Measurements from ENCODE around the gene TAP1.

DNA sequence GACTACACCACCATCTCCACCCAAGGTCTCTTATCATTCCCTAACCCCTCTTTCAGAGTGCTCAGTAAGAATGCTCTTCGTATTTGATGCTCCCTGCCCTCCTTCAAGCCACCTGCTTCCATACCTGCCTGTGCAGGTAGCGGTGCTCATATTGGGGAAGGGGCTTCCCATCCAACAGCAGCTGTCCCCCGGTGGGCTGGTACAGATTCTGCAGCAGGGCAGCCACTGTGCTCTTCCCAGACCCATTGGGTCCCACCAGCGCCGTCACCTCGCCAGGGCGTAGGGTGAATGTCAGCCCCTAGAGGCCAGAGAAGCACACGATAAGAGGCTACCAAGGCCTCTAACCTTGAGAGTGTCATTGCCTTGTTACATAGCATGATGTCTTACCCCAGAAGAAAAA is 5.7 kb downstream of the TAP1 start:
- TF ChIP-seq POLR2A (IDR thresholded peaks at IDR 0.05; ENCODE audit: low read length): no peak
- no peak for TF ChIP-seq GATA1 (IDR thresholded peaks at IDR 0.05; ENCODE audit: low read depth, low read length)

Data from erythroblast (primary cell).